ENCODE measurements around the gene BICRAL. TPM values are rescaled to one million over a fixed set of nuclear protein-coding genes. Genes with fewer than 3 reads are reported as not detected.

BICRAL gene
- total RNA-seq, 1 donor from 2014 or later: 20.7 TPM

DNA sequence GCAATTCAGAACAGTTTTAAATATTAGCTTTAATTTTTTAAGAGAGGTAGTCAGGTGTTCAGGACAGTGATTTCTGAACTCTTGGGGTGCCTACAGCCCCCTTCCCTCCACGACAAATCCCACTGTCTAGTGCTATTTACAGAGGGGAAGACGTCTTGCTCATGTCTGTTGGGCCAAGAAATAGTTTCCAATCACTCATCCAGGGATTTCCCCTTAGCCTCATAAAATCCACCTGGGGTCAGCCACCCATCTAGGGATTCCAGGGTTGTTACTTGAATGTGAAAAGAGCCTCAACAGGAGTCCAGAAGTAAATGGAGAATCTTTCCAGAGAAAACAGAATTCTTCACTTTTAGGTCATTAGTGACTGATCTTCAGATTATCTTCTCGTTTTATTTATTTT, 37.0 kb downstream of the BICRAL start:
- peaks cover 19% of the 10 kb centered on the region for H3K36me3 ChIP-seq
- peak overlapping the region; percentile 4 for H3K27ac ChIP-seq
- no peaks in the 10 kb centered on the region for H3K27me3 ChIP-seq (ENCODE audit: low read depth)

DNA sequence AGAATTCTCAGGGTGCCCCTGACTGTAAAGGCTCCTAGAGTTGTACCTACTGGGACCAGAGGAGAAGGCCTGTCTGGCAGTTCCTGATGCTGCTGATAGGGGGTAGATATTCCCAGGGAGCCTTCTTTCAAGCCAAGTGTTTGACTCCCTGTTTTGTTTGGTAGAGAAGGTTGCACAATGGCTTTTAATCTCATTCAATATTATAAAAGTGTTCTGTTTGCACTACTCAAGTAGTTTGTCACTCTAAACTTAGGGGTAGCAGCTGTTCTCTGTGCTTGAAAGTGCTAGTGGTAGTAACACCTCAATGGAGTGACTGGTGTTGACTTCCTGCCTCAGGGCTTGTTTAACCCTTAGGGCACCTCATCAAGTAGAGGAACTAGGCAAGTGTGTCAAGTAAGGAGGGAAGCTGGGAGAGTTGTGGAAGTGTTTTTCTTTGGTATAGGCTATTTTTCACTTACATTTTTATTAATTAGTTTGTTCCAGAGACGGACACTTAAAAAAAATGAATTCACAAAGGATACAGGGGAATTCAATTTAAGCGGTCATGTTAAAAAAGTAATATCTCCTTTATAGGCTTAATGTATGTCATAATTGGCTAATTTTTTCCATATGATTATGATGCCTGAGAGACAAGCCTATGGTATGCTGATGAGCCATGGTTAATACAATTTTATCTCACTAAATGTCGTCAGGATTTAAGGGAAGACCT, 38.1 kb downstream of the BICRAL start:
- intact Hi-C loops (cut with DNase I): no loop called here
- Histone ChIP-seq H3K36me3 (peaks cover 30% of the 10 kb centered on the region), H3K9me3 (no peaks in the 10 kb centered on the region), H3K4me3 (no peak overlapping the region), H3K4me1 (peaks cover 14% of the 10 kb centered on the region), H3K27ac (peak overlapping the region; percentile 46), H3K27me3 (ENCODE audit: low read depth) (no peaks in the 10 kb centered on the region)
- TF ChIP-seq, protein P1, sequence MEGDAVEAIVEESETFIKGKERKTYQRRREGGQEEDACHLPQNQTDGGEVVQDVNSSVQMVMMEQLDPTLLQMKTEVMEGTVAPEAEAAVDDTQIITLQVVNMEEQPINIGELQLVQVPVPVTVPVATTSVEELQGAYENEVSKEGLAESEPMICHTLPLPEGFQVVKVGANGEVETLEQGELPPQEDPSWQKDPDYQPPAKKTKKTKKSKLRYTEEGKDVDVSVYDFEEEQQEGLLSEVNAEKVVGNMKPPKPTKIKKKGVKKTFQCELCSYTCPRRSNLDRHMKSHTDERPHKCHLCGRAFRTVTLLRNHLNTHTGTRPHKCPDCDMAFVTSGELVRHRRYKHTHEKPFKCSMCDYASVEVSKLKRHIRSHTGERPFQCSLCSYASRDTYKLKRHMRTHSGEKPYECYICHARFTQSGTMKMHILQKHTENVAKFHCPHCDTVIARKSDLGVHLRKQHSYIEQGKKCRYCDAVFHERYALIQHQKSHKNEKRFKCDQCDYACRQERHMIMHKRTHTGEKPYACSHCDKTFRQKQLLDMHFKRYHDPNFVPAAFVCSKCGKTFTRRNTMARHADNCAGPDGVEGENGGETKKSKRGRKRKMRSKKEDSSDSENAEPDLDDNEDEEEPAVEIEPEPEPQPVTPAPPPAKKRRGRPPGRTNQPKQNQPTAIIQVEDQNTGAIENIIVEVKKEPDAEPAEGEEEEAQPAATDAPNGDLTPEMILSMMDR (IDR thresholded peaks at IDR 0.05): peak; percentile 37
- ATAC-seq (peak; percentile 95 to 97), DNase-seq (no peak)

More for the DNA sequence above, 37.0 kb downstream of the BICRAL start:
- Histone ChIP-seq H3K4me3 (no peak overlapping the region), H3K4me1 (peaks cover 14% of the 10 kb centered on the region), H3K9me3 (no peaks in the 10 kb centered on the region)
- no peak for DNase-seq
- intact Hi-C loops (cut with DNase I): no loop called here
- no peak for ATAC-seq
- TF ChIP-seq, protein P1 (IDR thresholded peaks at IDR 0.05): no peak

DNA sequence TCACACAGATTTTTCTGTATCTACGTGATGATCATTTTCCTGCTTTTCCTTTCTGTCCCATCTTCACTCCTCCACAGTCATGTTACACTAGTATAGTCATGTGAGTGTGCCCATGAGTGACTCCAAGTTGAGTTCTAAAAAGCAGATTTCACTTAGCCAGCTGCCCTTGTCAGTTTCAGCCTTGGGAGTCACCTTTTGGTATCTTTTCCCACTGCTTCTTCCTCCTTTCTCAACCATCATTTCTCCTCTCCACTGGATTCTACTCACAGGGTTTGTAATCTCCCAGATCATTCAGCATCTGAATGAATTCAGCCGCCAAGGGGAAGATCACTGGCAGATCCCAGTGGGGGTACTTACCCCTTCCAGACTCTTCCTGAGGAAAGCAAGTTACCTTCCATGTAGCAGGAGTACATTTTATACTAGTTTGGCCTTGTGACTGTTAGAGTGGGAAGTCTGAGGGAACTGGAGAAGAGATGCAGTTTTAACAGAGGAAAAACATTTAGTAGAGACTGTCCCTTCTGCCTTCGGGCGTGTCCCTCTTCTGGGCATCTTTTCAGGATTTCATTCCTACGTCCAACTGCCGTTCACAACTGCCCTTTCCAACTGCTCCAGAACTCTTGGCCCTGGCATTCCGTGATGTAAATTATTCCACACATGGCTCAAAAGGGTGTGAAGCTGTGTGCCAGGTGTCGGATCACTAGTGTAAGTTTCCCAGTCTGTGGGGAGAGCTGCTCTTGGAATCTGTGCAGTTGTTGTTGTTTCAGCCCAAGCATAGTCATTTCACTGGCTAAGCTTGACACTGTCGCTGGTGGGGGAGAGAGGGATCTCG, 38.9 kb downstream of the BICRAL start:
- intact Hi-C loops (cut with DNase I): no loop called here
- no peak overlapping the region for H3K4me3 ChIP-seq
- DNase-seq: no peak
- H3K9me3 ChIP-seq: no peaks in the 10 kb centered on the region
- H3K4me1 ChIP-seq: peaks cover 14% of the 10 kb centered on the region
- TF ChIP-seq, protein P1 (IDR thresholded peaks at IDR 0.05): no peak
- H3K36me3 ChIP-seq: peaks cover 38% of the 10 kb centered on the region
- no peak for ATAC-seq
- H3K27me3 ChIP-seq (ENCODE audit: low read depth): no peaks in the 10 kb centered on the region
- H3K27ac ChIP-seq: peak overlapping the region; percentile 46

DNA sequence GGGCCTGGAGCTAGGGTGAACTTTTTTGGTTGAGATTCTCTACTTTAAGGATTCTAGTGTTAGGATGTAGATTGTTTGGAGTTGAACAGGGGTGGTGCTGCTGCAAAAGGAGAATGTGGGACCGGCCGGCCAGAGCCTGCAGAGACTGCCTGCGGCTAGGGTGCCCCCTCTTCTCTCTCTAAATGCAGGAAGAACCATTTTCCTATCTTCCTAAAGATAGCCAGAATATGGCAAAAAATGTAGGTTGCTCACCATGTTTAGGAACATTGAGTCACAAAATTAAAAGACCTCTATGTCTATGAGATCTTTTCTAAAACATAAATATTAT, 39.5 kb downstream of the BICRAL start:
- no peak for DNase-seq
- Histone ChIP-seq H3K4me1 (peaks cover 14% of the 10 kb centered on the region), H3K27ac (peak overlapping the region; percentile 46), H3K4me3 (no peak overlapping the region), H3K36me3 (peaks cover 42% of the 10 kb centered on the region), H3K27me3 (ENCODE audit: low read depth) (no peaks in the 10 kb centered on the region), H3K9me3 (no peaks in the 10 kb centered on the region)
- no peak for ATAC-seq
- intact Hi-C loops (cut with DNase I): no loop called here
- TF ChIP-seq, protein P1 (IDR thresholded peaks at IDR 0.05): no peak

DNA sequence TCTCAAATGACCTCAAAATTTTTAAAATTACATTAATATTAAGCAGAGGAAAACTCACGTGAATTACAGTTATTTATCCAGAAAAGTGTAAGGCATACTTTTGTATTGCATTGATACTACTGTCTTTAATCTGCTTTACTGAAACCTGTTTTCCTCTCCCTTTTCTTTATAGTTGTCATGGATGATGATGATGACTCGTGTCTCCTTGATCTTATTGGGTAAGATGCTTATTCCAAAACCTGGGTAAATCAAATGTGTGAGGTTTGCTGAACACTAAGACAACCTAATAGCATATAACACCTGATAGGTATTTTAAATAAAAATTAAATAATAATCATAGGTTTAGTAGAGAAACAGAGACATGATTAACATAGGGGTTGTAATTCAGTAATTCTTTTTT, 40.0 kb downstream of the BICRAL start:
- Histone ChIP-seq H3K9me3 (no peaks in the 10 kb centered on the region), H3K27me3 (ENCODE audit: low read depth) (no peaks in the 10 kb centered on the region), H3K4me3 (no peak overlapping the region), H3K27ac (peak overlapping the region; percentile 46), H3K36me3 (peaks cover 47% of the 10 kb centered on the region), H3K4me1 (peaks cover 14% of the 10 kb centered on the region)
- ATAC-seq: no peak
- intact Hi-C loops (cut with DNase I): no loop called here
- TF ChIP-seq, protein P1 (IDR thresholded peaks at IDR 0.05): no peak
- no peak for DNase-seq

Measured in lower lobe of right lung (tissue), 2 donors.